NCI-H345 treated with DMSO at 0.1 percent for 48 hours (cell line): ENCODE results near the gene CCDC6.
A peak's percentile ranks its signal among the peaks of the same experiment; 100 is the strongest.
"Not testable (repeated sequence)": the region's sequence is repeated elsewhere in the genome, so short reads cannot be mapped to it uniquely, and the experiment has no call there.

ENCODE experiments used
- DNase-seq: peaks from one replicate; lab custom pipeline; 2025; ENCODE audit not compliant: unreplicated experiment; lab: John Stamatoyannopoulos, UW

Gene CCDC6

GRCh38 chr10:59906417-59907202 lies at the start of gene CCDC6:
TSS of gene CCDC6 (minus strand) at chr10:59906556. CDS start at chr10:59906424, 132 bp downstream.
- DNase-seq, result peak; percentile 66

- no peak for DNase-seq
Measured at GRCh38 chr10:59954296-59954695, 47.9 kb upstream of the CCDC6 start.

GRCh38 chr10:59953711-59954110 lies 47.4 kb upstream of the CCDC6 start:
- DNase-seq, result not testable (repeated sequence)

GRCh38 chr10:59950105-59950504 lies 43.7 kb upstream of the CCDC6 start:
- no peak for DNase-seq

GRCh38 chr10:59949608-59950007 lies 43.3 kb upstream of the CCDC6 start:
- no peak for DNase-seq

- DNase-seq, result no peak
Measured at GRCh38 chr10:59945991-59946390, 39.6 kb upstream of the CCDC6 start.

GRCh38 chr10:59945590-59945989 lies 39.2 kb upstream of the CCDC6 start:
- no peak for DNase-seq

GRCh38 chr10:59944339-59944935 lies 38.1 kb upstream of the CCDC6 start:
- no peak for DNase-seq

GRCh38 chr10:59942556-59942955 lies 36.2 kb upstream of the CCDC6 start:
- DNase-seq, result no peak

- no peak for DNase-seq
Measured at GRCh38 chr10:59937720-59938119, 31.4 kb upstream of the CCDC6 start.

- DNase-seq, result no peak
Measured at GRCh38 chr10:59934701-59935100, 28.3 kb upstream of the CCDC6 start.

- DNase-seq, result not testable (repeated sequence)
Measured at GRCh38 chr10:59930788-59931521, 24.6 kb upstream of the CCDC6 start.

GRCh38 chr10:59926086-59926485 lies 19.7 kb upstream of the CCDC6 start:
- DNase-seq, result no peak

- no peak for DNase-seq
Measured at GRCh38 chr10:59922907-59923306, 16.6 kb upstream of the CCDC6 start.

- no peak for DNase-seq
Measured at GRCh38 chr10:59917922-59918321, 11.6 kb upstream of the CCDC6 start.

GRCh38 chr10:59913547-59914237 lies 7.3 kb upstream of the CCDC6 start:
- no peak for DNase-seq

GRCh38 chr10:59910867-59911266 lies 4.5 kb upstream of the CCDC6 start:
- no peak for DNase-seq

- no peak for DNase-seq
Measured at GRCh38 chr10:59909815-59910214, 3.5 kb upstream of the CCDC6 start.

GRCh38 chr10:59908808-59909143 lies 2.4 kb upstream of the CCDC6 start:
- no peak for DNase-seq

GRCh38 chr10:59907918-59908807 lies 1.8 kb upstream of the CCDC6 start:
- DNase-seq, result no peak

- DNase-seq, result no peak
Measured at GRCh38 chr10:59907537-59907917, 1.2 kb upstream of the CCDC6 start.
